CD1c-positive myeloid dendritic cell (primary cell): ENCODE measurements around the gene ERI3.

Experiments
- DNase-seq: peaks from one replicate; pipeline ENCODE4 v3.0.0-alpha.2; 2016; ENCODE audit errors: extremely low spot score

ERI3 gene

GRCh38 chr1:44318097-44319088 is 36.7 kb downstream of the ERI3 start:
- DNase-seq: peak; percentile 70

DNA sequence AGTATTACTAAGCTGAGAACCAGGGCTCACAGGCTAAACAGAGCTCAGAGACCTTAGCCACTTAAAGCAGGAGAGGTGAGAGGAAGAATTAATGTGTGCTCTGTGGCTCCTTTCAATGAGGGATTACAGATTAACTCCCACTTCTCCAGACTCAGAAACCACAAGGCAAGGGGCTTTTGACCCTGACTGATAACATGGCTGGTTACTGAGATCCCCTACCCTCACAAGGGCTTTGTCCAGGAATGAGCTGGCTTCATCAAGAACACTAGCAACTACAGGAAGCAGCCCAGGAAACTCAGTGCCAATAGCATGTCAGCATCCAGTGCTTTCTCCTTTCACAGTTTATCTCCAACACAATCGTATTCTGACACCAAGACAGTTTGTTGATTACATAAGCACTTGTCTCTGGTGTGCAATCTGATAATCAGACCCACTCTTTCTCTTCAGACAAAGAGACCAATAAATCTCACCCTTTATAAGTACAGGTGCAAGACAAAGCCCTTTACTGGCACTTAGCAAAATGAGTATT is 38.8 kb downstream of the ERI3 start:
- no peak for DNase-seq

GRCh38 chr1:44315521-44315920 is 39.5 kb downstream of the ERI3 start:
- DNase-seq: no peak

GRCh38 chr1:44314452-44314851 is 40.6 kb downstream of the ERI3 start:
- DNase-seq: no peak

GRCh38 chr1:44313265-44313918 is 41.7 kb downstream of the ERI3 start:
- no peak for DNase-seq

- DNase-seq: no peak
Observed at GRCh38 chr1:44312399-44313196, 42.5 kb downstream of the ERI3 start.

DNA sequence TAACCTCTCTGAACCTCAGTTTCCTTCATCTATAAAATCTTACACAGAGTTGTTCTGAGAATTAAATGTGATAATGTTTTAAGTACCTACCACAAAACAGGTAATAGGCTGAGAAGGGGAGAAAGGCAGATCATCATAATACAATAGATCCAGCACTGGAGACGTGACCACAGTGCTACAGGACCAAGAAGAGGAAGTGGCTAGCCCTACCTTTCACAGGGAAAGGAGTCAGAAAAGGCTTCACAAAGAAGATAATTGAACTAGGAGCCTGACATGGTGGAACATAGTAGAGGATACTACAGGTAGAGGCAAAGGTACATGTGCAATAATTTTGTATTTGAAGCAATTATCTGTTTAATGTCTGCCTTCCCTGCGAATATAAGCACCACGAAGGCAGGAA is 45.1 kb downstream of the ERI3 start:
- no peak for DNase-seq

DNA sequence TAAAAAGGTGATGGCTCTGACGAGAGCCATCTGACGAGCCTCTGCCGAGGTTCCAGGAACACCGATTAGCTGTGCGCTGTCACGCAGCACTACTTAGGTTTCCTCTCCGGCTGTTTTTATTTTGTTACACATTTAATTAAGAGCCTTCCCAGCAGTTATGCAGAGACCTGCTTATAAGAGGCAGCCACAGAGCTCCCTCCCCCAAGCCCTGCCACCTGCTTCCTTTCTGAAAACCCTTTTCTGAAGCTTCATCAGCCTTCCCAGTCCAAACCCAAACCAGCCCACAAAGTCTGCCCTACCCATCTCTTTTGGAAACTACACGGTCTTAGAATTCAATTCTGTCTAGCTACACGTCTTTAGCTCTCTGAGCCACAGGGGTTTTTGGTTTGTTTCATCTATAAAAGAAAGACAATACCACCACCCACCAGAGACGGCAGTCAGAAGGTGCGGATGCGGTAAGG is 49.1 kb downstream of the ERI3 start:
- no peak for DNase-seq

- DNase-seq: no peak
Observed at GRCh38 chr1:44303532-44303931, 51.5 kb downstream of the ERI3 start.

DNA sequence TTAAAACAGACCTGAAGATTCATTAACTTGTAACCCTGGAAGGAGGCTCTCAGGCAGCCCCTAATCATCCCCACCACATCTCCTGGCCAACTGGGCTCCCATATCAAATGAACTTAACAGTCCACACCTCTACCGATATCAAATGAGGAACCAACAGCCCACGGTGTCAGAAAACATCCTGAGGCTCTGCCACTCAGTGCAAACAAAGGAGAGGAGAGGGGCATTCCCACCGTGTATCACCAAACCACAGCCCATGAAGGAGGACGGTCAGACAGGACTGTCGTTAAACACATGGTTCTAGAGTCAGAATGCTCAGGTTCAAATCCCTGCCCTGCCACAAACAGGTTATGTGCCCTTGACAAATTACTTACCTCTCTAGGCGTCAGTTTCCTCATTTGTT is 52.5 kb downstream of the ERI3 start:
- no peak for DNase-seq

DNA sequence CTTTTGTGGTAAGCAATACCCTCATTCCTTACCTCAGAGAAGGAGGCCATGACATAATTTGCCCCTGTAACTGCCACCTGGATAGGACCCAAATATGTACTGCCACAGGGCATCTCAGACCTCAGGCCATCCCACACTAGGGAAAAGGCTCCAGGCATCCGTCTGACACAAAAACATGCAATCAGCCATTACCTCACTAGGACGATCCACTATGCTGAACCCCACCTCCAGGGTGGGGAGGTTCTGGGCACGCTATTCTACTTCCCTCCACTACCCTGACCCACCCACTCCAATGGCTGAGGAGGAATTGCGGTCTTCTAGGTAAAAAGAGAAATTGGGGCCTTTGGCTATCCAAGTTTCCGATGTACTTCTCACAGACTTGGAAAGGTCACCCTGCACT is 53.6 kb downstream of the ERI3 start:
- no peak for DNase-seq

- DNase-seq: no peak
Observed at GRCh38 chr1:44300852-44301251, 54.2 kb downstream of the ERI3 start.

- DNase-seq: no peak
Observed at GRCh38 chr1:44297695-44298400, 57.2 kb downstream of the ERI3 start.

GRCh38 chr1:44296806-44297205 is 58.3 kb downstream of the ERI3 start:
- DNase-seq: no peak

DNA sequence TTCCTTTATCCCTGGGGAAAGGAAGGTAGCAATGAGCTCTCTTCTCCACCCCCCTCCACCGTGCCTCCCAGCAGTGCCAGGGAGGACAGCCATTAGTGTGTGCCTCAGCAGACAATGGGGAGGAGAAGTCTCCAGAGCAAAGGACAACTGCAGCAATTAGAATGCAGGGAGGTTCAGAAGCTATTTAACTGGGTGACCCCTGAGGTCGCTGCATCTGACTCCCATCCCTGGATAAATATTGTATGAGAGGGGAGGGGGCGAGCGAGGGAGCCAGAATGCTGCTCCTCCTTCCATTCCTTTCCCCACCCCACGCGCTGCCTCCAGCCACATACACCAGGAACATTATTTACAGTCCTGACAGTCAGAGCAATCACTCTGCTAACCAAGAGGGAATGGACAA is 59.0 kb downstream of the ERI3 start:
- no peak for DNase-seq

- peak; percentile 9 for DNase-seq
Observed at GRCh38 chr1:44294588-44295007, 60.5 kb downstream of the ERI3 start.

- DNase-seq: no peak
Observed at GRCh38 chr1:44293761-44294315, 61.2 kb downstream of the ERI3 start.

GRCh38 chr1:44292651-44293050 is 62.4 kb downstream of the ERI3 start:
- DNase-seq: no peak

- no peak for DNase-seq
Observed at GRCh38 chr1:44290250-44291094, 64.6 kb downstream of the ERI3 start.

DNA sequence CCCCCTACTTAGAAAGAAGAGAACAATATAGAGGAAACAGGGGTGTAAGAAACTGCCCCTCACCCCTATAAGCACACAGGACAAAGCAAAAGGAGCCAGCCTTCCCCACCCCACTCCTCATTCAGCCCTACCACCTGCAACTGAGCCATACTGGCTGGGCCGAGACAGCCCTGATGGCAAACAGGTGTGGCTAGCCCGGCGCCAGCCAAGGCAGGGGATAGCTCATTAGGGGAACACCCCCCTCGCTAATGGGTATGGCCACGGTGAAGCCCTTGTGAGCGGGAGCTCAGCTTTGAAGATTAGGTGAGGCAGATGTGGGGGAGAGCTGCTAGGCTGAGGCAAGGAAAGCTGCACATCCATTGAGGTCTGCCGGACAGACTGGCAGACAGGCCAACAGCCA is 65.5 kb downstream of the ERI3 start:
- no peak for DNase-seq
